ENCODE results near the gene ERC2.

ERC2 gene

GRCh38 chr3:55615039-55615693, 853.1 kb downstream of the ERC2 start:
- no peak for DNase-seq (ENCODE audit: low spot score)
- Histone ChIP-seq H3K4me3 (ENCODE audit: severe bottlenecking) (no peak overlapping the region), H3K36me3 (ENCODE audit: low read depth) (no peaks in the 10 kb centered on the region), H3K27me3 (ENCODE audit: insufficient read depth, poor library complexity, severe bottlenecking) (no peaks in the 10 kb centered on the region), H3K4me1 (ENCODE audit: insufficient read depth, poor library complexity, severe bottlenecking) (peaks cover 7% of the 10 kb centered on the region), H3K9me3 (ENCODE audit: severe bottlenecking) (no peaks in the 10 kb centered on the region), H3K27ac (ENCODE audit: poor library complexity, severe bottlenecking) (no peak overlapping the region)
- TF ChIP-seq CTCF (IDR thresholded peaks at IDR 0.05; ENCODE audit: poor library complexity, severe bottlenecking) = no peak
- no peak for ATAC-seq (ENCODE audit: low read depth)

DNA sequence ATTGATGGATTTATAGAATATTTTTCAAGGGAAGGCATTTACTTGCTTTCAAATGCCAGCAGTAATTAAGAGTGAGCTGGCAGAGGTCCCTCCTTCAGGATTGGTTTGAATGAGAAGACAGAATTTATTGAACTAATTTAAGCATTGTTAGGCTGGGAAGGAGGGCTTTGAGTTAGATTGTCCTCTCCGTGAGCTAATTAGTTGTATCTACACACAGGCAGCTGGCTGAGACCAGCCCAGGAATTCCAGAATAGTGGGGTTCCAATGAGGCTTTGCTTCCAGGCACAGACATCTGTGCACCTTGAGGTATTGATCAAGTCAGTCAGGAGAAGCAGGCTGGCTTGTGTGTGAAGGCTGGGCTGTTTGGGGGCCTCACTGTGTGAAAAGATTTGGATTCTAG, 857.1 kb downstream of the ERC2 start:
- H3K9me3 ChIP-seq (ENCODE audit: severe bottlenecking) = no peaks in the 10 kb centered on the region
- no peak for TF ChIP-seq CTCF (IDR thresholded peaks at IDR 0.05; ENCODE audit: poor library complexity, severe bottlenecking)
- no peak for DNase-seq (ENCODE audit: low spot score)
- H3K4me3 ChIP-seq (ENCODE audit: severe bottlenecking) = no peak overlapping the region
- no peaks in the 10 kb centered on the region for H3K4me1 ChIP-seq (ENCODE audit: insufficient read depth, poor library complexity, severe bottlenecking)
- ATAC-seq (ENCODE audit: low read depth) = no peak
- no peaks in the 10 kb centered on the region for H3K36me3 ChIP-seq (ENCODE audit: low read depth)
- H3K27ac ChIP-seq (ENCODE audit: poor library complexity, severe bottlenecking) = no peak overlapping the region
- no peaks in the 10 kb centered on the region for H3K27me3 ChIP-seq (ENCODE audit: insufficient read depth, poor library complexity, severe bottlenecking)

GRCh38 chr3:55609230-55609827, 858.9 kb downstream of the ERC2 start:
- Histone ChIP-seq H3K4me3 (ENCODE audit: severe bottlenecking) (no peak overlapping the region), H3K27me3 (ENCODE audit: insufficient read depth, poor library complexity, severe bottlenecking) (no peaks in the 10 kb centered on the region), H3K4me1 (ENCODE audit: insufficient read depth, poor library complexity, severe bottlenecking) (no peaks in the 10 kb centered on the region), H3K27ac (ENCODE audit: poor library complexity, severe bottlenecking) (no peak overlapping the region), H3K9me3 (ENCODE audit: severe bottlenecking) (no peaks in the 10 kb centered on the region), H3K36me3 (ENCODE audit: low read depth) (no peaks in the 10 kb centered on the region)
- no peak for TF ChIP-seq CTCF (IDR thresholded peaks at IDR 0.05; ENCODE audit: poor library complexity, severe bottlenecking)
- ATAC-seq (ENCODE audit: low read depth) = no peak
- DNase-seq (ENCODE audit: low spot score) = no peak

DNA sequence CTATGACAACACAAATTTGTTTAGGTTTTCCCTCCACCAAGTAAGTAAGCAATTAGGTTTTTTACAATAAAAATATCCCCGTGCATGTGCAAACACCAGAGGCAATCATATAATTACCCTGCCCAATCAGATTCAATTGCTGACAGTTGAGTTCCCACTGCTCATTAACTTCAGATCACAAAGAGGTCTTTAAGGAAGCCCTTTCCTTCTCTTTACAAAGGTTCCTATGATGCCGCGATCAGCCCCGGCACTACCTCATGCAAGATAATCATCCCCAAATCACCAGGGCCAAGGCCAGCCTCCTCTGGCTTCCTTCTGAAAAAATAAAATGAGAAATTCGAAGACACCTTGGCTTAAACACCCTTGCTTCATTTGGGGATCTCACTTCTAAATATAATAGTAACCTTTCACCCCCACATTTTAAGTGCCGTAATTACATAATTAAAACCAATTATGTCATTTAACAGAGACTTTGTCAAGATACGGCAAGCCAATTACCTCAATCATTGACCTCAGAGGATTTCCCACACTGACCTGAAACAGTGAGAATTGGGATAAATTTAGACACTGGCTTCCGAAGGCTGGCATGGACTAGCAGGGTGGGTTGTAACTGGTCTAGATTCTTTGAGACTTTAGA, 859.8 kb downstream of the ERC2 start:
- no peaks in the 10 kb centered on the region for H3K9me3 ChIP-seq (ENCODE audit: severe bottlenecking)
- ATAC-seq (ENCODE audit: low read depth) = no peak
- no peaks in the 10 kb centered on the region for H3K4me1 ChIP-seq (ENCODE audit: insufficient read depth, poor library complexity, severe bottlenecking)
- no peaks in the 10 kb centered on the region for H3K36me3 ChIP-seq (ENCODE audit: low read depth)
- no peak for DNase-seq (ENCODE audit: low spot score)
- H3K27me3 ChIP-seq (ENCODE audit: insufficient read depth, poor library complexity, severe bottlenecking) = no peaks in the 10 kb centered on the region
- no peak for TF ChIP-seq CTCF (IDR thresholded peaks at IDR 0.05; ENCODE audit: poor library complexity, severe bottlenecking)
- no peak overlapping the region for H3K4me3 ChIP-seq (ENCODE audit: severe bottlenecking)
- no peak overlapping the region for H3K27ac ChIP-seq (ENCODE audit: poor library complexity, severe bottlenecking)

GRCh38 chr3:55607844-55608243, 860.4 kb downstream of the ERC2 start:
- ATAC-seq (ENCODE audit: low read depth) = no peak
- no peaks in the 10 kb centered on the region for H3K4me1 ChIP-seq (ENCODE audit: insufficient read depth, poor library complexity, severe bottlenecking)
- no peak for DNase-seq (ENCODE audit: low spot score)
- no peak overlapping the region for H3K27ac ChIP-seq (ENCODE audit: poor library complexity, severe bottlenecking)
- H3K4me3 ChIP-seq (ENCODE audit: severe bottlenecking) = no peak overlapping the region
- no peaks in the 10 kb centered on the region for H3K27me3 ChIP-seq (ENCODE audit: insufficient read depth, poor library complexity, severe bottlenecking)
- no peaks in the 10 kb centered on the region for H3K36me3 ChIP-seq (ENCODE audit: low read depth)
- no peaks in the 10 kb centered on the region for H3K9me3 ChIP-seq (ENCODE audit: severe bottlenecking)
- TF ChIP-seq CTCF (IDR thresholded peaks at IDR 0.05; ENCODE audit: poor library complexity, severe bottlenecking) = no peak

Measured in RWPE2 (cell line).